DOHH2 (cell line): Measurements from ENCODE around the gene CTCF.

Experiments
- H3F3A ChIP-seq: fragments of 200-600 bp; sonication (generic), shearing (Covaris generic); 2 replicates; pipeline ENCODE4 v1.6.0; 2016; ENCODE audit warnings: antibody characterized with exemption, mild to moderate bottlenecking; ENCODE audit not compliant: control insufficient read depth, insufficient read depth
- H3K27ac ChIP-seq: fragments of 200-600 bp; sonication (generic); 2 replicates; pipeline ENCODE4 v1.5.1; 2014; ENCODE audit warnings: low read depth, mild to moderate bottlenecking, low read length, moderate library complexity
- H3K27me3 ChIP-seq: fragments of 200-600 bp; sonication (generic); 2 replicates; pipeline ENCODE4 v1.6.1; 2014; ENCODE audit warnings: mild to moderate bottlenecking, low read length, mixed read lengths; ENCODE audit not compliant: control insufficient read depth
- H3K36me3 ChIP-seq: fragments of 200-600 bp; sonication (generic); 2 replicates; pipeline ENCODE4 v1.6.1; 2014; ENCODE audit warnings: mild to moderate bottlenecking, low read length, moderate library complexity, mixed read lengths; ENCODE audit not compliant: control insufficient read depth
- H3K4me1 ChIP-seq: fragments of 200-600 bp; sonication (generic); 2 replicates; pipeline ENCODE4 v1.6.1; 2014; ENCODE audit warnings: mild to moderate bottlenecking, low read length, mixed read lengths; ENCODE audit not compliant: control insufficient read depth
- H3K4me2 ChIP-seq: fragments of 200-600 bp; sonication (generic); 2 replicates; pipeline ENCODE4 v1.6.0; 2014; ENCODE audit warnings: mild to moderate bottlenecking, low read length, moderate library complexity
- H3K4me3 ChIP-seq: fragments of 200-600 bp; sonication (generic); 2 replicates; pipeline ENCODE4 v1.5.1; 2014; ENCODE audit warnings: mild to moderate bottlenecking, low read length, mixed read lengths
- H3K79me2 ChIP-seq: fragments of 200-600 bp; sonication (generic); 2 replicates; pipeline ENCODE4 v1.6.1; 2014; ENCODE audit warnings: mild to moderate bottlenecking, low read length, mixed read lengths; ENCODE audit not compliant: control insufficient read depth
- H3K9me2 ChIP-seq: fragments of 200-600 bp; sonication (generic); replicated peaks from 2 replicates; pipeline ENCODE4 v1.6.1; 2014; ENCODE audit warnings: mild to moderate bottlenecking, low read length, mixed read lengths; ENCODE audit not compliant: control insufficient read depth
- H3K9me3 ChIP-seq: fragments of 200-600 bp; sonication (generic); 2 replicates; pipeline ENCODE4 v1.6.1; 2014; ENCODE audit warnings: antibody characterized with exemption, low read length, mixed read lengths; ENCODE audit not compliant: control insufficient read depth, insufficient read depth
- H4K20me1 ChIP-seq: fragments of 200-600 bp; sonication (generic); 2 replicates; pipeline ENCODE4 v1.6.0; 2014; ENCODE audit warnings: low read depth, mild to moderate bottlenecking, antibody characterized with exemption, low read length, moderate library complexity; ENCODE audit not compliant: control insufficient read depth, insufficient read depth
- CTCF ChIP-seq: fragments of 200-600 bp; sonication (generic); IDR thresholded peaks from one replicate; pipeline ENCODE4 v1.5.1; 2014; ENCODE audit warnings: antibody characterized with exemption, mild to moderate bottlenecking, low read depth, low read length; ENCODE audit not compliant: poor library complexity, severe bottlenecking
- EZH2phosphoT487 ChIP-seq: fragments of 200-600 bp; sonication (generic); IDR thresholded peaks from 2 replicates; pipeline ENCODE4 v1.6.1; 2017; ENCODE audit warnings: borderline replicate concordance, mild to moderate bottlenecking, antibody characterized with exemption, low read length, moderate library complexity, mixed read lengths

Gene CTCF

GRCh38 chr16:67663877-67664222, 101.5 kb downstream of the CTCF start:
- Histone ChIP-seq H3F3A (0 out of 2 replicates have a peak, but pooled peaks cover 2% of the 10 kb centered on the region), H3K4me1 (peaks cover 46% of the 10 kb centered on the region), H3K4me2 (no peak overlapping the region), H3K27ac (no peak overlapping the region), H3K79me2 (peaks cover 19% of the 10 kb centered on the region), H3K4me3 (no peak overlapping the region), H3K36me3 (peaks cover 28% of the 10 kb centered on the region), H3K9me2 (no peaks in the 10 kb centered on the region), H3K9me3 (no peaks in the 10 kb centered on the region), H3K27me3 (no peaks in the 10 kb centered on the region), H4K20me1 (peaks cover 4% of the 10 kb centered on the region; the same call in 1 of the 2 replicates)
- TF ChIP-seq EZH2phosphoT487, result no peak
- peak; percentile 15 for TF ChIP-seq CTCF

- no peaks in the 10 kb centered on the region for H3K9me2 ChIP-seq
- no peak overlapping the region for H3K4me2 ChIP-seq
- H3K36me3 ChIP-seq, result peaks cover 24% of the 10 kb centered on the region
- 0 out of 2 replicates have a peak, but pooled peaks cover 2% of the 10 kb centered on the region for H3F3A ChIP-seq
- H3K79me2 ChIP-seq, result peaks cover 15% of the 10 kb centered on the region
- no peaks in the 10 kb centered on the region for H3K27me3 ChIP-seq
- no peak overlapping the region for H3K27ac ChIP-seq
- no peak overlapping the region for H3K4me3 ChIP-seq
- no peak for TF ChIP-seq CTCF
- TF ChIP-seq EZH2phosphoT487, result no peak
- no peaks in the 10 kb centered on the region for H3K9me3 ChIP-seq
- H4K20me1 ChIP-seq, result peaks cover 3% of the 10 kb centered on the region; the same call in 1 of the 2 replicates
- H3K4me1 ChIP-seq, result peaks cover 46% of the 10 kb centered on the region
Measured at GRCh38 chr16:67664258-67664657, 101.9 kb downstream of the CTCF start.

- Histone ChIP-seq H3K4me1 (peaks cover 51% of the 10 kb centered on the region), H3K9me3 (no peaks in the 10 kb centered on the region), H3K36me3 (peaks cover 18% of the 10 kb centered on the region), H4K20me1 (no peaks in the 10 kb centered on the region), H3K4me3 (no peak overlapping the region), H3K9me2 (no peaks in the 10 kb centered on the region), H3K27ac (no peak overlapping the region), H3K79me2 (peaks cover 9% of the 10 kb centered on the region), H3K27me3 (no peaks in the 10 kb centered on the region), H3K4me2 (no peak overlapping the region), H3F3A (0 out of 2 replicates have a peak, but pooled peaks cover 2% of the 10 kb centered on the region)
- TF ChIP-seq CTCF, result no peak
- no peak for TF ChIP-seq EZH2phosphoT487
Measured at GRCh38 chr16:67664871-67665270, 102.5 kb downstream of the CTCF start.

- H3K4me1 ChIP-seq, result peaks cover 51% of the 10 kb centered on the region
- TF ChIP-seq CTCF, result no peak
- no peak for TF ChIP-seq EZH2phosphoT487
- no peaks in the 10 kb centered on the region for H3K27me3 ChIP-seq
- H3F3A ChIP-seq, result 0 out of 2 replicates have a peak, but pooled peaks cover 2% of the 10 kb centered on the region
- peaks cover 14% of the 10 kb centered on the region for H3K36me3 ChIP-seq
- no peak overlapping the region for H3K27ac ChIP-seq
- no peaks in the 10 kb centered on the region for H4K20me1 ChIP-seq
- peaks cover 7% of the 10 kb centered on the region for H3K79me2 ChIP-seq
- H3K9me3 ChIP-seq, result no peaks in the 10 kb centered on the region
- peak overlapping the region; percentile 90 for H3K4me3 ChIP-seq
- peak overlapping the region; percentile 99 for H3K4me2 ChIP-seq
- no peaks in the 10 kb centered on the region for H3K9me2 ChIP-seq
Measured at GRCh38 chr16:67665598-67665997, 103.3 kb downstream of the CTCF start.
